ENCODE results near the gene EXOC6B.
A peak's percentile ranks its signal among the peaks of the same experiment; 100 is the strongest.
"Not testable (repeated sequence)": the region's sequence is repeated elsewhere in the genome, so short reads cannot be mapped to it uniquely, and the experiment has no call there.

The EXOC6B gene

GRCh38 chr2:72539071-72539552 lies 286.7 kb downstream of the EXOC6B start:
- DNase-seq = no peak

GRCh38 chr2:72538486-72538885 lies 287.3 kb downstream of the EXOC6B start:
- DNase-seq = no peak

GRCh38 chr2:72535586-72535985 lies 290.2 kb downstream of the EXOC6B start:
- DNase-seq = not testable (repeated sequence)

DNA sequence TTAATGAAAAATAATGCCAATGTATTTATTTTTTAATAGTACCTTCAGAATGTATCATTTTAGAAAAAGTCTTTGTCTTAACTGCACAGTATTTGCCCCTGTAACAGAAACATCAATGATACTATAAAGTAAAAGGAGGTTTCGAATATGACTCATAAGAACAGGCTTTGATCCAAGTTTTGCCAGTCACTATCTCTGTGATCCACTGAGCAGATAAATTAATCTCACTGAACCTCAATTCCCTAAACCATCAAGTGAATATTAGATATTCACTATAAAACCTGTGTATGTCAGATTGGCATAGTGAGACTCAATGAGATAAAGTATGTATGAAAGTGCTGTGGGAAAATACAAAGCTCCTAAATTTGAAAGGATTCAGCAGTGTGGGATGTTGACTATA lies 292.1 kb downstream of the EXOC6B start:
- DNase-seq = no peak

DNA sequence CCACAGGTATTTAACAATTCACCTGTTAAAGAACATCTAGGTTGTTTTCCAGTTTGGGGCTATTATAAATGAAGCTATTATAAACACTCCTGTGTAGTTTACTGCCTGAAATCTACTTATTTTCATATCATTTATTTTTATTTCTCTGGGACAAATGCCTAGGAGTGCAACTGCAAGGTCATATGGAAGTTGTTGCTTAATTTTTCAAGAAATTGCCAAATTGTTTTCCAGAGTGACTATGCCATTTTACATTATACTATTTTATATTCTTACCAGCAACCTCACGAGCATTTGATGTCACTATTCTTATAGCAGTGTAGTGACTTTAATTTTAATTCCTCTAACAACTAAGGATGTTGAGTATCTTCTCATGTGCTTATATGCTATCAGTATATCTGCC lies 298.4 kb downstream of the EXOC6B start:
- no peak for DNase-seq

DNA sequence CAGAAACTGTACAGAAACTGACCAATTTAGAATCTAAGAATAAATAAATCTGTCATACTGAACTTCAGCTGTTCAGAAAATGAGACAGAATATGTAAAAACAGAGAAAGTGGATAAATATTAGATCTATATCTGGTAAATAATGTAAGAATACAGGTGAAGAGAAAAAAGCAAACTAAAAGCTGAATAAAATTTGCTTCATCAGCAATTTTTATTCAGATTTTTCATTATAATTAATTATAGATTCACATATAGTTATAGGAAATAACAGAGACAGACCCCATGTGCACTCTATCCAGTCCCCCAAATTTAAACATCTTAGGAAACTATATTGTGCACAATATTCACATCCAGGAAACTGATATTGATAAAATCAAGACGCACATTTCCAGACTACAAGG lies 299.2 kb downstream of the EXOC6B start:
- DNase-seq = no peak

DNA sequence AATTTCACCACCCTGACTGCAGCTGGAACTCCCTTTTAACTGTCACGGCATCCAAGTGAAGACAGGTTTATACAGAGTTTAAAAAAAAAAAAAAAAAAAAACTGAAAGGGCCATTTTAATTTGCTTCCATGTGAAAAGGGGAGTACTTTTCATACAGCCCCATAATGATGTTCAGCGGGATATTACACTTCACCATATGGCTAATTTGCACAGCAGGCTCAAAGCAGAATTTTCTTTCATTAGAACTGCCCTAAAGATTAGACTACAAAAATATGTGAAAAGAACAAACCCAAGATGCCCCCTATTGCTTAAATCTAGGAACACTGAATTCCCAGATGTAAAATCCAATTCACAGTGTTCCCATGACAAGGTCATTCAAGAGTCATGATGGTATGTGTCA lies 301.8 kb downstream of the EXOC6B start:
- peak; percentile 1 for DNase-seq

DNA sequence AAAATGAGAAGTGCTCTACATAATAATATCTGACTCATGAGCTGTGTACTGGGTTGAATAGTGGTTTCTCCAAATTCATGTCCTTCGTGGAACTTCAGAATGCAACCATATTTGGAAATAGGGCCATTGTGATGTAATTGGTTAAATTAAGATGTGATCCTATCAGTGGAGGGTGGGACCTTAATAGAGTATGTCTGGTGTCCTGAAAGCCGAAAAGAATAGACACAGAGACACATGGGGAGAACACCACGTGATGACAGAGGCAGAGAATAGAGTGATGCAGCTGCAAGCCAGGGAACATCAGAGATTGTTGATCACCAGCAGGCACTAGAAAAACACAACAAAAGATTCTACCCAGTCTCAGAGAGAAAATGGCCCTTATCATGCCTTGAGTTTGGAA lies 310.1 kb downstream of the EXOC6B start:
- DNase-seq = no peak

DNA sequence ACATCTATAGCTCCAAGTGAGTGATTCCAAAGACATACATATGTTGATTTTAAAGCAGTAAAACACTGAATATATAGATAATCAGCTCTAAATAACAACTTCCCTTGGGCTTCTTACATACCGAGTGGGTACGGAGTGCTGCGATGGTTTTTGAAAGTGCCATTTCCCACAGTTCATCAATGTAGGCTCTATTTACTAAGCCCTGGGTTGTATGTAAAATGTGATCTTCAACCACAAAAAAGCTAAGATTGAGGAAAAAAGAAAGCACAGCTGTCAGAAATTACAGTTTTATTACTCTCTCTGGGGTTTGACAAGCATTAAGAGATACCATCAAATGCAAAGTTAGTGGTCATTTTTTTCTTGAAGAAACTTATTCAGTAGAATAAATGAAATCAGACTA lies 312.8 kb downstream of the EXOC6B start:
- DNase-seq = no peak

DNA sequence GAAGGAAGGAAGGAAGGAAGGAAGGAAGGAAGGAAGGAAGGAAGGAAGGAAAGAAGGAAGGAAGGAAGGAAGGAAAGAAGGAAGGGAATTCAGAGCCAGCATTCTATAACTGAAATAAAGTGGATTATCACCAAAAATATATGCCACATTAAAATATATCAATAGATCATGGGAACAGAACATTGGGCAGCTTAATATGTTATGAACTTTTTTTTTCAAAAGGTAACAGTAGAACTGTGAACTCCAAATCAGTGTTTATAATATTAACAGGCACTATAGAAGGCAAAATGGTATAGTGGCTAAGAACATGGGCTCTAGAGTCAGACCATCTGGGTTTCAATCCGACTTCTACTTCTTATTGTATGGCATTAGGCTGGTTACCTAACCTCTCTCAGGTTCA lies 313.5 kb downstream of the EXOC6B start:
- DNase-seq = no peak

- no peak for DNase-seq
These were observed 313.9 kb downstream of the EXOC6B start for GRCh38 chr2:72511906-72512305.

DNA sequence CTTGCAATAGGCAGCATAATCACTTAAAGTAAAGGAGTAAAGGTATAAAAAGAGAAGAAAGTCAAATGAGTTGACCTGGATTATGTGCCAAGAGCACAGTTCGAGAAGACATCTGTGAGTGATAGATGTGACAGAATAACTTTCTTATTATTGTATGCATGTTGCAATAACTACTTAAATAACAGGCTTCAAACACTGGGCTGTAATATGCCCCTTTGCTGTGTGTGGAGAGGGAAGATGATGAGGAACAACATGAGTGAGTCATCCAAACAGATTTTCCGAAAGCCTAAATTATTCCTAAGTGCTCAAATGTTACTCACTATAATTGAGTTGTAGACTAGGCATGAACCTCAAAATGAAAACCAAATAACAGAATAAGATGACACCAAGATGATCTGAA lies 328.1 kb downstream of the EXOC6B start:
- DNase-seq = no peak

DNA sequence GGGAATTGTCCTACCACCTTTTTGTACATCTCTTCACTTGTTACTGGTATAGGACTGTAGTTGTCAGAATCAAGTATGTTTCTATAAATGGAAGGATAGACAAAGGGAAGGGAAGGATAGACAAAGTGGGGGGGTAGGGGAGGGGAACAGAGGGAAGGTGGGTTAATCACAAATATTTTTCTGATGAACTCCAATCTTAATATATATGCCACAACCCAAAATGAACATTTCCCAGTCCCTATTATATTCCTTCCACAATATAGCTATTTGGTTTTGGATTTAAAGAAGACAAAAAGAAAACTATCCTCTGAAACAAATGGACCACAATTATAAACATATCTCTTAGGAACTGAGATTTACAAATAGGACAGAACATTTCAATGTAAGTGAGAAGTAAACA lies 329.4 kb downstream of the EXOC6B start:
- DNase-seq = no peak

DNA sequence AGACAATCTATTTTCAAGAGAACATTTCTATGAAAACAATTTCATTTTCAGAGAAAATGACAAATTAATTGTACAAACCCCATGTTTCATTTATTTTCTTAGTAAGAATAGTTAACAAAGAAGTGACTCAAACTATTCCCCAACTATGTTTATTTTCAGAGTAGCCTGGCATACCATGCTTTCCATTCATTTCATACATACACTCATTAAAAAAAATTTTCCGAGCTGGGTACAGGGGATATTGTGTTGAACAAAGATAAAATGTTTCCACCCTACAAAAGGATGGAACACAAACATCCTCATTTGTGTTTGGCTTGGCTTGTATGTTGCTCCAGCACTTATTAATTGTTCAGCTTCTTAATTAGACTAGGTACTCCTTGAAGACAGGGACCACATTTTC lies 331.4 kb downstream of the EXOC6B start:
- no peak for DNase-seq

GRCh38 chr2:72484622-72485021 lies 341.2 kb downstream of the EXOC6B start:
- DNase-seq = not testable (repeated sequence)

GRCh38 chr2:72483346-72483745 lies 342.5 kb downstream of the EXOC6B start:
- no peak for DNase-seq

- no peak for DNase-seq
These were observed 350.6 kb downstream of the EXOC6B start for GRCh38 chr2:72475246-72475645.

GRCh38 chr2:72457801-72458516 lies 367.9 kb downstream of the EXOC6B start:
- no peak for DNase-seq

DNA sequence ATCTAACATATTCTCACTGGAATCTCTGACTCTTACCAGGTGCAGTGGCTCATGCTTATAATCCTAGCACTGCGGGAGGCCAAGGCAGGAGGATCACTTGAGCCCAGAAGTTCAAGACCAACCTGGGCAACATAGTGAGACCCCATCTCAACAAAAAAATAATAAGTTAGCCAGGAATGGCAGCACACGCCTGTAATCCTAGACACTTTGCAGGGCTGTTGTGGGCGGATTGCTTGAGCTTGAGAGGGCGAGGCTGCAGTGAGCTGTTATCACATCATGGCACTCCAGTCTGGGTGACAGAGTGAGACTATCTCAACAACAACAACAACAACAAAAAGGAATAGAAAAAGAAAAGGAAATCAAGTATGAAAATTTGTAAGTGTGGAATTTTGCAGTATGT lies 371.6 kb downstream of the EXOC6B start:
- DNase-seq = no peak

- DNase-seq = no peak
These were observed 383.6 kb downstream of the EXOC6B start for GRCh38 chr2:72442270-72442669.

DNA sequence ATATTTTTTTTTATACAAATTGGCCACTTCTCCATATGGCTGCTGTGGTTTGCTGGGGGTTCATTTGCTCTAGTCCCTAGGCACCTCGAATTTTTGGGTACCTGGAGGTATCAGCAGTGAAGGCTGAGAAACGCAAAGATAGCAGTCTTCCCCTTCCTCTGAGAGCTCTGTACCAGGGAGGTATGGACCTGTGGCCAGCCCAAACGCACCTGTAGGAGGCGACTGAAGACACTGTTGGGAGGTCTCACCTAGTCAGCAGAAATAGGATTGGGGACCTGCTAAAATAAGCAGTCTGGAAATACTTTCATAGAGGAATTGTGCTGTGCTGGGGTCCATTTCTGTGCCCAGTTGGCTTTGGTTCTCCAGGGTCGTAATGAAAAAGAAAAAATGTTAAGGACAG lies 385.9 kb downstream of the EXOC6B start:
- no peak for DNase-seq

- DNase-seq = no peak
These were observed 387.5 kb downstream of the EXOC6B start for GRCh38 chr2:72438364-72438763.

GRCh38 chr2:72431737-72432136 lies 394.1 kb downstream of the EXOC6B start:
- no peak for DNase-seq

DNA sequence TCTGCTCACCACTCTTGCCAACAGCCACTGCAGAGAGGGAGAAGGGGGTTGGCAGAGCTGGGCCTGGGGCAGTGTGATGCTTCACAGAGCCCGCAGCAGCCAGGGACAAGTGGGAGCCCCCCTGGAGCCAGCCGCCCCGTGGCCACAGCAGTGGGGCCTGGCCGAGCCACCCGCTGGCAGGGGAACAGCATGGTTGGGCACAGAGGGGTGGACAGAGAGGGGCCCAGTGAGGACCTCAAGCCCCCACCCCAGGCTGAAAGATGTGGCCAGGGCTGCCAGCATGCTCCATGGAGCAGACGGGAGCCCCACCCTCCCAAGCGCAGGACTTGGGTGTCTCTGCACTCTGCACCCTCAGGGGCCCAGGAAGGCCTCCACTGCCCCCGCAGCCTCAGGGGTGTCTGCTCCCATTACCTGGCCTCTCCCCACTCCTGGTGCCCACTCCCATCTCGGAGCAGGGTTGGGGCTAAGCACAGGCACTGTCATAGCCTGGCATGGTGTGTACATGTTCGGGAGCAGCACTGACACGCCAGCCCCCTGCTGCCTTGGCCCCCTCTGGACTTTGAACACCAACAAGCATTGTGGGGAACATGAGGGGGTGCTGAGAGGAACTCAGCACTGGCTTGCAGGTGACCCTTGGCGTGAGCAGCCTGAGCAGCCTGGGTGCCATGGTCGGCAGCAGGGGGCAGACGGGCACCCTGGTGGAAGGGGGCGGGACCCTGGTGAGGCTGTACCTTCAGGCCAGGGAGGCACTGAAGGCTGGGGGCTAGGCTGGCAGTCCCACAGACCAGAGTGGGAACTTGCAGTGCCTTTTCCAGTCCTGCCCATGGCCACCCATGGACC lies 398.6 kb downstream of the EXOC6B start:
- no peak for DNase-seq

Measured in retina (tissue), 1 donor.